Right atrium auricular region (tissue), 2 donors: ENCODE measurements around the gene PLK2. TPM values are rescaled to one million over a fixed set of nuclear protein-coding genes. Genes with fewer than 3 reads are reported as not detected.

Experiments
- DNase-seq: peaks from one replicate; pipeline ENCODE4 v3.0.0-alpha.2; 2019; ENCODE audit warnings: low spot score
- H3K27ac ChIP-seq, 2 donors: fragments of 200-600 bp; sonication (generic); 1 replicate in 1 of 2; 2 replicates in 1 of 2; pipeline ENCODE4 v1.5.1; 2016 to 2019
- H3K27me3 ChIP-seq, 2 donors: fragments of 200-600 bp; sonication (generic); one replicate each; pipeline versions ENCODE4 v1.5.1 to v1.6.0; 2017 to 2019
- H3K36me3 ChIP-seq: fragments of 200-600 bp; sonication (generic); one replicate; pipeline ENCODE4 v1.5.1; 2016
- H3K4me1 ChIP-seq, 2 donors: fragments of 200-600 bp; sonication (generic); one replicate each; pipeline versions ENCODE4 v1.5.1 to v1.6.0; 2017 to 2019
- H3K4me3 ChIP-seq, 2 donors: fragments of 200-600 bp; sonication (generic); 1 replicate in 1 of 2; 2 replicates in 1 of 2; pipeline ENCODE4 v1.5.1; 2017 to 2019; ENCODE audit warnings: mild to moderate bottlenecking in 1 of 2, moderate library complexity in 1 of 2
- H3K9me3 ChIP-seq, 2 donors: fragments of 200-600 bp; sonication (generic); one replicate each; pipeline ENCODE4 v1.5.1; 2019
- total RNA-seq, 2 donors: library from RNA; depleted of rRNA; stranded (reverse); fragments of >200 nt; gene quantifications; one replicate each; pipeline ENCODE4 v1.1.0, GENCODE V29; 2016
- TF ChIP-seq, protein P1 (sequence below), 2 donors: fragments of 200-600 bp; sonication (generic); IDR thresholded peaks; one replicate each; pipeline ENCODE4 v1.5.1; 2019; ENCODE audit warnings: antibody characterized with exemption in 2 of 2

PLK2 gene
- total RNA-seq, 2 donors from 2014 or later, result 63.3 to 138 TPM

DNA sequence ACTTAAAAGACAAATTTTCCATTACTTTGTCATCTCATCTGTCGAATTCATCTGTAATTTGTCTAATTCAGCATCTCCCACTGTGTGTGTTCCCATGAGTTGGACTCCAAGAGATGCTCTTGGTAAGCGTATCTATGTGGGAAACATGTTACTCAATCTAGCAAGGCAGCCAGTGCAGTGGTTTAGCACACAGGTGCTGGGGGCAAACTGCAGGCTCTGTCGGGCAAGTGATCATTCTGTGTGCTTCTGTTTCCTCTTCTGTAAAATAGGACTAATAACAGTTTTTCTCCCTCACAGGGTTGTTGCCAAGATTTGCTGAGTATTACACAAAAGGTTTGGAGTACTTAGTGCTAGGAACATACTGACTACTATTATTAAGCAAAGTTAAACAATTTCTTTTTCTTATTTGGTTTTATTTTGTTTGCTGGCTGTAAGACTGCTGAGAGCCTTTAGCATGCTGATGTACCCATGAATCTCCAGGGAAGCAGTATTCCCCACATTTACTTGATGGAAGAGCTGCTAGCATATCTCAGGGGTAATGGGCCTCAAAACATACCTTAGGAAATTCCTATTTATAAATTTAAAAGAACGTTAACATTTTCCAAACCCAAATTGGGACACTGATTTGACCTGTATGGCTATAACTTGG lies 30.6 kb upstream of the PLK2 start:
- Histone ChIP-seq H3K4me1 (peaks cover 0 to 4% of the 10 kb centered on the region in 2 donors), H3K9me3 (no peaks in the 10 kb centered on the region), H3K36me3 (no peaks in the 10 kb centered on the region), H3K4me3 (no peak overlapping the region), H3K27ac (no peak overlapping the region), H3K27me3 (no peaks in the 10 kb centered on the region)
- no peak for DNase-seq
- TF ChIP-seq, protein P1, sequence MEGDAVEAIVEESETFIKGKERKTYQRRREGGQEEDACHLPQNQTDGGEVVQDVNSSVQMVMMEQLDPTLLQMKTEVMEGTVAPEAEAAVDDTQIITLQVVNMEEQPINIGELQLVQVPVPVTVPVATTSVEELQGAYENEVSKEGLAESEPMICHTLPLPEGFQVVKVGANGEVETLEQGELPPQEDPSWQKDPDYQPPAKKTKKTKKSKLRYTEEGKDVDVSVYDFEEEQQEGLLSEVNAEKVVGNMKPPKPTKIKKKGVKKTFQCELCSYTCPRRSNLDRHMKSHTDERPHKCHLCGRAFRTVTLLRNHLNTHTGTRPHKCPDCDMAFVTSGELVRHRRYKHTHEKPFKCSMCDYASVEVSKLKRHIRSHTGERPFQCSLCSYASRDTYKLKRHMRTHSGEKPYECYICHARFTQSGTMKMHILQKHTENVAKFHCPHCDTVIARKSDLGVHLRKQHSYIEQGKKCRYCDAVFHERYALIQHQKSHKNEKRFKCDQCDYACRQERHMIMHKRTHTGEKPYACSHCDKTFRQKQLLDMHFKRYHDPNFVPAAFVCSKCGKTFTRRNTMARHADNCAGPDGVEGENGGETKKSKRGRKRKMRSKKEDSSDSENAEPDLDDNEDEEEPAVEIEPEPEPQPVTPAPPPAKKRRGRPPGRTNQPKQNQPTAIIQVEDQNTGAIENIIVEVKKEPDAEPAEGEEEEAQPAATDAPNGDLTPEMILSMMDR (IDR thresholded peaks at IDR 0.05), result no peak

DNA sequence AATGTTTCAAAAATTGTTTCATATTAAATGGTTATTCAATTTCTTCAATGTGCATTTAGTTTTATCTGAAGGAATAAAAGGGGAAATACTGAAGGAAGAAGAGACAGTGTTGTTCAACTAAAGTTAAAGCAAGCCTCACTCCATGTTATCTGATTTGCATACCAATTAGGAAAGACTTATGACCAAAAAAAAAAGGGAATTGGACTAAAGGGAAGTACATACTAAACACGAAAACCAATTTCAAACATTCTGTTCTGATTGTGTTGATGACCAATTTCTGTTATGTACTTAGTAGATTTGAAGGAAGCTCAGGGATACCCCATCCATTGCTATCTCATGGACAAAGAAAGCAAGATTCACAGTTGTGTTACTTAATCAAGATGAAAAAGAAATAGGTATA lies 26.4 kb upstream of the PLK2 start:
- no peak overlapping the region for H3K27ac ChIP-seq
- no peak overlapping the region for H3K4me3 ChIP-seq
- TF ChIP-seq, protein P1 (IDR thresholded peaks at IDR 0.05), result no peak
- H3K4me1 ChIP-seq, result peaks cover 0 to 4% of the 10 kb centered on the region in 2 donors
- no peaks in the 10 kb centered on the region for H3K27me3 ChIP-seq
- no peak for DNase-seq
- no peaks in the 10 kb centered on the region for H3K36me3 ChIP-seq
- H3K9me3 ChIP-seq, result no peaks in the 10 kb centered on the region

DNA sequence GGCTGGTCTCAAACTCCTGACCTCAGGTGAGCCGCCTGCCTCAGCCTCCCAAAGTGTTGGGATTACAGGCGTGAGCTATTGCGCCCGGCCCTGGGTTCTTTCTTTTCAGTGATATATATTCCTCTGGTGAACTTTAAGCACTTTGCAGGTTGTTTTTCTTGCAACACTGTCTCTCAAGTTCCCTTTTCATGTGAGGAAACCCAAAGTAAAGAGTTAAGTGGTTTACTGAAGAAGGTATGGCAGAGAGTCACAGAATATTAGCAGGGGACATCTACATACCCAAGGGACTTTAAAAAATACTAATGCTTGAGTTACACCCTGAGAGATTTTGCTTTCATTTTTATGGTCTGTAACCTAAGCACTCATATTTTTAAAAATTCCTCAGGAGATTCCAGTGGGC lies 24.6 kb upstream of the PLK2 start:
- no peaks in the 10 kb centered on the region for H3K27me3 ChIP-seq
- no peak overlapping the region for H3K4me3 ChIP-seq
- no peaks in the 10 kb centered on the region for H3K36me3 ChIP-seq
- DNase-seq, result no peak
- no peaks in the 10 kb centered on the region for H3K4me1 ChIP-seq
- TF ChIP-seq, protein P1 (IDR thresholded peaks at IDR 0.05), result no peak
- no peak overlapping the region for H3K27ac ChIP-seq
- H3K9me3 ChIP-seq, result no peaks in the 10 kb centered on the region

DNA sequence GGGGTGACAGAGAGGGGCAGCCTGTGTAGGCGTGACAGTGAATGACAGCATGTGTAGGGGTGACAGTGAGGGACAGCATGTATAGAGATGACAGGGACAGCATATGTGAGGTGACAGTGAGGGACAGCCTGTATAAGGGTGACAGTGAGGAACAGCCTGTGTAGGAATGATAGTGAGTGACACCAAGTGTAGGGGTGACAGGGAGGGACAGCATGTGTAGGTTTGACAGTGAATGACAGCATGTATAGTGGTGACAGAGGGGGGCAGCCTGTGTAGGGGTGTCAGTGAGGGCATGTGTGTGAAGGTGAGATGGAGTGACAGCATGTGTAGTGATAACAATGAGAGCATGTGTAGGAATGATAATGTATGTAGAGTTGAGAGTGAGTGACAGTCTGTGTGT lies 22.6 kb upstream of the PLK2 start:
- Histone ChIP-seq H3K4me3 (no peak overlapping the region), H3K4me1 (no peaks in the 10 kb centered on the region), H3K27me3 (no peaks in the 10 kb centered on the region), H3K36me3 (no peaks in the 10 kb centered on the region), H3K9me3 (no peaks in the 10 kb centered on the region), H3K27ac (no peak overlapping the region)
- no peak for DNase-seq
- TF ChIP-seq, protein P1 (IDR thresholded peaks at IDR 0.05), result no peak

DNA sequence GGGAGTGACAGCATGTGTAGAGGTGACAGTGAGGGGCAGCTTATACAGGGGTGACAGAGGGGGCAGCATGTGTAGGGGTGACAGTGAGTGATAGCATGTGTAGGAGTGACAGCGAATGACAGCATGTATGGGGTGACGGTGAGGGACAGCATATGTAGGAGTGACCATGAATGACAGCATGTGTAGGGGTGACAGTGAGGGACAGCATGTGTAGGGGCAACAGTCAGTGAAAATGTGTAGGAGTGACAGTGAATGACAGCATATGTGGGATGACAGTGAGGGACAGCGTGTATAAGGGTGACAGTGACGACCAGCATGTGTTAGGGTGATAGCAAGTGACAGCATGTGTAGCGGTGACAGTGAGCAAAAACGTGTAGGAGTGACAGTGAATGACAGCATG lies 21.9 kb upstream of the PLK2 start:
- no peak for DNase-seq
- H3K27ac ChIP-seq, result no peak overlapping the region
- TF ChIP-seq, protein P1 (IDR thresholded peaks at IDR 0.05), result no peak
- H3K36me3 ChIP-seq, result no peaks in the 10 kb centered on the region
- no peaks in the 10 kb centered on the region for H3K9me3 ChIP-seq
- no peak overlapping the region for H3K4me3 ChIP-seq
- no peaks in the 10 kb centered on the region for H3K4me1 ChIP-seq
- H3K27me3 ChIP-seq, result no peaks in the 10 kb centered on the region

DNA sequence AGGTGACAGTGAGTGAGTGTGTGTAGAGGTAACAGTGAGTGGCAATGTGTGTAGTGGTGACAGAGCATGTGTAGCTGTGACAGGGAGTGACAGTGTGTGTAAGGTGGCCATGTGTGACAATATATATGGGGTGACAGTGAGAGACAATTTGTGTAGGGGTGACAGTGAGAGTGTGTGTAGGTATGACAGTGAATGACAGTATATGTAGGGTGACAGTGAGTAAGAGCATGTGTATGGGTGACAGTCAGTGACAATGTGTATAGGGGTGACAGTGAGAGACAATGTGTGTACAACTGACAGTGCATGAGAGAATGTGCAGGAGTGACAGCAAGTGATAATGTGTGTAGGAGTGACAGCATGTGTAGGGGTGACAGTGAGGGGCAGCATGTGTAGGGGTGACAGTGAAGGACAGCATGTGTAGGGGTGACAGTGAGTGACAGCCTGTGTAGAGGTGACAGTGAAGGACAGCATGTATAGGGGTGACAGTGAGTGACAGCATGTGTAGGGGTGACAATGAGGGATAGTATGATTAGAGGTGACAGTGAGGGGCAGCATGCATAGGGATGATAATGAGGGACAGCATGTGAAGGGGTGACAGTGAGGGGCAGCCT lies 21.3 kb upstream of the PLK2 start:
- DNase-seq, result no peak
- no peak overlapping the region for H3K4me3 ChIP-seq

More for the DNA sequence above, 21.3 kb upstream of the PLK2 start:
- Histone ChIP-seq H3K4me1 (no peaks in the 10 kb centered on the region), H3K27me3 (no peaks in the 10 kb centered on the region), H3K27ac (no peak overlapping the region), H3K36me3 (no peaks in the 10 kb centered on the region), H3K9me3 (no peaks in the 10 kb centered on the region)
- TF ChIP-seq, protein P1 (IDR thresholded peaks at IDR 0.05), result no peak
